Transverse colon (tissue), 4 donors: ENCODE results near the gene FAM174A. TPM values are rescaled to one million over a fixed set of nuclear protein-coding genes. Genes with fewer than 3 reads are reported as not detected.

Experiments
- DNase-seq: peaks from one replicate; pipeline ENCODE4 v3.0.0-alpha.2; 2019
- H3K27ac ChIP-seq, 4 donors: fragments of 200-600 bp; sonication (generic); 2 replicates each; pipeline ENCODE4 v1.5.1; 2016 to 2018; ENCODE audit warnings: inconsistent platforms in 4 of 4
- H3K27me3 ChIP-seq: fragments of 200-600 bp; sonication (generic); 2 replicates; pipeline ENCODE4 v1.5.1; 2017; ENCODE audit warnings: inconsistent platforms
- H3K36me3 ChIP-seq, 4 donors: fragments of 200-600 bp; sonication (generic); 2 replicates each; pipeline ENCODE4 v1.5.1; 2017 to 2019; ENCODE audit warnings: inconsistent platforms in 4 of 4
- H3K4me1 ChIP-seq, 4 donors: fragments of 200-600 bp; sonication (generic); 2 replicates each; pipeline ENCODE4 v1.5.1; 2017 to 2020; ENCODE audit warnings: inconsistent platforms in 4 of 4
- H3K4me3 ChIP-seq, 4 donors: fragments of 200-600 bp; sonication (generic); 1 replicate in 1 of 4; 2 replicates in 3 of 4; pipeline versions ENCODE4 v1.5.1 to v1.6.1; 2017 to 2019; ENCODE audit warnings: inconsistent platforms in 4 of 4
- H3K9me3 ChIP-seq, 2 donors: fragments of 200-600 bp; sonication (generic); 2 replicates each; pipeline ENCODE4 v1.5.1; 2017 to 2019; ENCODE audit warnings: inconsistent platforms in 2 of 2
- CTCF ChIP-seq, 5 experiments: fragments of 200-600 bp in 3 of 5; fragments of 450-650 bp in 2 of 5; sonication (generic) in 3 of 5; IDR thresholded peaks; 1 replicate in 2 of 5; 2 replicates in 3 of 5; pipeline ENCODE4 v1.5.1; 2016 to 2017; ENCODE audit warnings: antibody characterized with exemption in 5 of 5, inconsistent platforms in 3 of 5, mild to moderate bottlenecking in 2 of 5, moderate library complexity in 1 of 5
- EP300 ChIP-seq: sonication (generic); formaldehyde crosslinking; IDR thresholded peaks from one replicate; pipeline ENCODE4 v1.6.1; 2017; ENCODE audit warnings: antibody characterized with exemption, low read depth
- POLR2A ChIP-seq: fragments of 450-650 bp; IDR thresholded peaks from one replicate; pipeline ENCODE4 v1.6.1; 2016; ENCODE audit warnings: antibody characterized with exemption, mild to moderate bottlenecking, moderate library complexity
- POLR2AphosphoS5 ChIP-seq, 3 donors: sonication (generic); formaldehyde crosslinking; IDR thresholded peaks; one replicate each; pipeline ENCODE4 v1.6.1; 2016; ENCODE audit warnings: antibody characterized with exemption in 3 of 3
- WGBS, 2 donors: methylation state at CpG; one replicate each; pipeline ENCODE4 v1.1.5; 2018; ENCODE audit warnings: low coverage in 1 of 2; 5-methylcytosine and 5-hydroxymethylcytosine counted together
- in situ Hi-C, 4 donors: fragments of 200-750 bp; cut with MboI; loops; one replicate each; pipeline versions ENCODE4 v1.15.0 to v1.15.1; 2017; ENCODE audit warnings: low sequenced_read_pairs in 3 of 4, low pct_ligation_motif_present in 1 of 4, low pct_unique_long_range_greater_than_20kb in 1 of 4
- intact Hi-C: fragments of 100-400 bp; cut with DNase I; formaldehyde crosslinking; loops from one replicate; pipeline ENCODE4 v1.15.1; 2023; ENCODE audit warnings: low total_unique reads
- total RNA-seq, 4 donors: library from RNA; depleted of rRNA; stranded (reverse); fragments of >200 nt; gene quantifications; one replicate each; pipeline ENCODE4 v1.1.0, GENCODE V29; 2016

FAM174A gene
- total RNA-seq, 4 donors from 2014 or later = 9.0 to 94.6 (median 28.0) TPM

- no peak overlapping the region for H3K27ac ChIP-seq
- WGBS, 2 donors = 72 to 74% methylated on average over 7 of the region's 7 CpGs
- H3K27me3 ChIP-seq = no peaks in the 10 kb centered on the region
- H3K9me3 ChIP-seq = no peaks in the 10 kb centered on the region
- intact Hi-C loops = no loop called here
- TF ChIP-seq POLR2A (no peak), POLR2AphosphoS5 (IDR thresholded peaks at IDR 0.05) (no peak), EP300 (no peak), CTCF (IDR thresholded peaks at IDR 0.05) (no peak)
- no peaks in the 10 kb centered on the region for H3K36me3 ChIP-seq
- no peak for DNase-seq
- no peaks in the 10 kb centered on the region for H3K4me1 ChIP-seq
- in situ Hi-C loops = loop anchor here in 1 of 4 donors (25.0 kb wide), 1 partner anchor 778 kb away; no protein-coding TSS in a partner anchor
- no peak overlapping the region for H3K4me3 ChIP-seq
These were observed 74.4 kb downstream of the FAM174A start for GRCh38 chr5:100609594-100609993.

GRCh38 chr5:100614308-100614707 lies 79.1 kb downstream of the FAM174A start:
- no peaks in the 10 kb centered on the region for H3K4me1 ChIP-seq
- DNase-seq = no peak
- WGBS, 2 donors = 82 to 88% methylated on average over 2 of the region's 2 CpGs
- no peak overlapping the region for H3K27ac ChIP-seq
- no peaks in the 10 kb centered on the region for H3K9me3 ChIP-seq
- no peak overlapping the region for H3K4me3 ChIP-seq
- intact Hi-C loops = no loop called here
- no peaks in the 10 kb centered on the region for H3K27me3 ChIP-seq
- in situ Hi-C loops = loop anchor here in 1 of 4 donors (25.0 kb wide), 1 partner anchor 773 kb away; no protein-coding TSS in a partner anchor
- H3K36me3 ChIP-seq = no peaks in the 10 kb centered on the region
- no peak for TF ChIP-seq CTCF (IDR thresholded peaks at IDR 0.05)

- Histone ChIP-seq H3K4me3 (no peak overlapping the region), H3K9me3 (no peaks in the 10 kb centered on the region), H3K4me1 (no peaks in the 10 kb centered on the region), H3K27ac (no peak overlapping the region), H3K36me3 (no peaks in the 10 kb centered on the region), H3K27me3 (no peaks in the 10 kb centered on the region)
- DNase-seq = no peak
- 74 to 79% methylated on average over 2 of the region's 2 CpGs for WGBS, 2 donors
- in situ Hi-C loops (loop anchor here in 1 of 4 donors (25.0 kb wide), 1 partner anchor 772 kb away; no protein-coding TSS in a partner anchor), intact Hi-C loops (no loop called here)
- TF ChIP-seq POLR2A (no peak), EP300 (no peak)
These were observed 80.2 kb downstream of the FAM174A start for GRCh38 chr5:100615362-100615761.

GRCh38 chr5:100616291-100616690 lies 81.1 kb downstream of the FAM174A start:
- Histone ChIP-seq H3K36me3 (no peaks in the 10 kb centered on the region), H3K27me3 (no peaks in the 10 kb centered on the region), H3K27ac (no peak overlapping the region), H3K4me3 (no peak overlapping the region), H3K9me3 (no peaks in the 10 kb centered on the region), H3K4me1 (no peaks in the 10 kb centered on the region)
- 58 to 73% methylated on average over 7 of the region's 7 CpGs for WGBS, 2 donors
- in situ Hi-C loops (loop anchor here in 1 of 4 donors (25.0 kb wide), 1 partner anchor 771 kb away; no protein-coding TSS in a partner anchor), intact Hi-C loops (no loop called here)
- TF ChIP-seq EP300 (no peak), POLR2A (no peak), POLR2AphosphoS5 (IDR thresholded peaks at IDR 0.05) (no peak), CTCF (IDR thresholded peaks at IDR 0.05) (no peak)
- DNase-seq = no peak

- intact Hi-C loops (no loop called here), in situ Hi-C loops (loop anchor here in 1 of 4 donors (25.0 kb wide), 1 partner anchor 770 kb away; no protein-coding TSS in a partner anchor)
- no peak for DNase-seq
- no peak overlapping the region for H3K27ac ChIP-seq
- no peaks in the 10 kb centered on the region for H3K36me3 ChIP-seq
- no peaks in the 10 kb centered on the region for H3K9me3 ChIP-seq
- no peaks in the 10 kb centered on the region for H3K4me1 ChIP-seq
- no peak for TF ChIP-seq CTCF (IDR thresholded peaks at IDR 0.05)
- no peak for TF ChIP-seq EP300
- no peak for TF ChIP-seq POLR2AphosphoS5 (IDR thresholded peaks at IDR 0.05)
- TF ChIP-seq POLR2A = no peak
- 88 to 95% methylated on average over 3 of the region's 3 CpGs for WGBS, 2 donors
- no peaks in the 10 kb centered on the region for H3K27me3 ChIP-seq
- no peak overlapping the region for H3K4me3 ChIP-seq
These were observed 81.8 kb downstream of the FAM174A start for GRCh38 chr5:100616981-100617380.
